Measurements from ENCODE around the gene SGMS2. TPM values are rescaled to one million over a fixed set of nuclear protein-coding genes. Genes with fewer than 3 reads are reported as not detected.

SGMS2 gene
- total RNA-seq, 1 experiment from 2014 or later, result 58.7 TPM

DNA sequence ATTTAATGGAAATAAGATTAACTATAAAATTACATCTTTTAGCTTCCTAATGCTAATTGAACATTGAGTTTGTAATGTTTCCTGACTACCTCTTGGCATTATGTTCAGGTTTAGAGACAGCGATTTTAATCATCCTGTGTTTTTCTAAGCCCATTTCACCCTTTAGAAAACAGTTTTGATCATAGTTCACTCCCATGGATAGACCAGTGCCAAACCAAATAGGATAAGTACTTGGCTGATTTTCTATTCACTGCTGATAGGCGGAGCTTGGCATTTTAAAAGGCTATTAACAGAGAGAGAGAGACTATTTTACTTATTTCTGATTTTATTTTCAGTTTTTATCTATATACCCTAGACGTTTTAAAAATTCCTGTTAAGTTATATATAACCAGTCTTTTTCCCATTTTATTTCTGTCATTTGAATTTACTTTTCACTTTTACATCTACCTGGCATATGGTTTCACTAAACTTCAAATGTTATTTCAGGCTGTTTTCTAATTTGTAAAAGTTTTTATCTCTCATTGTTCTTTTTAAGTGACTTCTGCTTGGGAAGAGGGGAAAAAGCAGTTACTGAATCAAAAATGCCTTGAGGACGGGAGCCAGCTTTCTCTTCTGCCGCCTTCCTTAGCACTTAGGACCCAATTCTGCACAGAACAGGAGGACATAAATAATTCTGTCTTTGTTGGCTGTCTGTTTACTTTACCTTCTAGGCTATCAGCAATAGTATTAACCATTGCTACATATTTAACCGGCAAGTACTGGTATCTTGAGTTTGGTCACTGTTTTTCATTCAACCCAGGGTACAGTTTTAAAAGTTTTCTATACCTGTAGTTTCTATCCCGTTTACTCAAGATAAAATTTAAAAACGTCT, 46.4 kb downstream of the SGMS2 start:
- POLR2A ChIA-PET (ENCODE audit: unreplicated experiment), result interaction anchor here (0.6 kb wide), 1 partner anchor 97 kb away, joined by 4 read pairs; no protein-coding TSS in a partner anchor
- intact Hi-C loops (cut with micrococcal nuclease), result no loop called here
- ATAC-seq, result no peak

DNA sequence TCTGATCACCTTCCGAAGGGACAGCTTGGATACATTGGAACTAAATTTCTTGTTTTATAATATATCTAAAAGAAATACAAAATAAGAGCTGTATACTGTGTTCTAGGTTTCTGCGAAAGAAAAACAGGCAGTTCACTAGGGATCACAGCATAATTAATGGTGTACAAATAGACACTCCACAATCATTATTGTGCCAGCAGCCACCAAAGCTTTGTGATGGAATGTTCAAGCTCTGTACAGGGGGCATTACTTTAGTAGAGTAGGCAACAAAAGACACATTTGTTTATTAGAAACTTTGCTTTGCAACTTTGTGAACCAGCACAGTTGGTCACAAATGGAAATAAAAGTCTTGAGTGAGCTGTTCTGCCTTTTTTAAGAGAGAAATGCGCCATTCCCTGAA, 49.3 kb downstream of the SGMS2 start:
- H3K4me2 ChIP-seq (ENCODE audit: low read length), result no peak overlapping the region
- H3K4me1 ChIP-seq (ENCODE audit: insufficient read depth, low read length), result peaks cover 16% of the 10 kb centered on the region
- H3K27me3 ChIP-seq (ENCODE audit: low read length), result no peaks in the 10 kb centered on the region
- ATAC-seq (no peak), DNase-seq (no peak)
- no peak for TF ChIP-seq EZH2 (IDR thresholded peaks at IDR 0.05; ENCODE audit: low read length, unreplicated experiment)
- TF ChIP-seq, protein P1, sequence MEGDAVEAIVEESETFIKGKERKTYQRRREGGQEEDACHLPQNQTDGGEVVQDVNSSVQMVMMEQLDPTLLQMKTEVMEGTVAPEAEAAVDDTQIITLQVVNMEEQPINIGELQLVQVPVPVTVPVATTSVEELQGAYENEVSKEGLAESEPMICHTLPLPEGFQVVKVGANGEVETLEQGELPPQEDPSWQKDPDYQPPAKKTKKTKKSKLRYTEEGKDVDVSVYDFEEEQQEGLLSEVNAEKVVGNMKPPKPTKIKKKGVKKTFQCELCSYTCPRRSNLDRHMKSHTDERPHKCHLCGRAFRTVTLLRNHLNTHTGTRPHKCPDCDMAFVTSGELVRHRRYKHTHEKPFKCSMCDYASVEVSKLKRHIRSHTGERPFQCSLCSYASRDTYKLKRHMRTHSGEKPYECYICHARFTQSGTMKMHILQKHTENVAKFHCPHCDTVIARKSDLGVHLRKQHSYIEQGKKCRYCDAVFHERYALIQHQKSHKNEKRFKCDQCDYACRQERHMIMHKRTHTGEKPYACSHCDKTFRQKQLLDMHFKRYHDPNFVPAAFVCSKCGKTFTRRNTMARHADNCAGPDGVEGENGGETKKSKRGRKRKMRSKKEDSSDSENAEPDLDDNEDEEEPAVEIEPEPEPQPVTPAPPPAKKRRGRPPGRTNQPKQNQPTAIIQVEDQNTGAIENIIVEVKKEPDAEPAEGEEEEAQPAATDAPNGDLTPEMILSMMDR (conservative IDR thresholded peaks at IDR 0.05; ENCODE audit: low read depth, low read length), result no peak
- no peak for TF ChIP-seq EZH2phosphoT487 (IDR thresholded peaks at IDR 0.05; ENCODE audit: borderline replicate concordance, low read length)
- no peak overlapping the region for H2AFZ ChIP-seq (ENCODE audit: low read length)
- intact Hi-C loops (cut with micrococcal nuclease), result no loop called here
- BruUV-seq (replicated peaks), result no TSS peak
- no peaks in the 10 kb centered on the region; the same call in 1 of the 2 replicates for H3K36me3 ChIP-seq (ENCODE audit: low read depth, low read length)
- H3K9me2 ChIP-seq (replicated peaks; ENCODE audit: low read length), result no peaks in the 10 kb centered on the region
- 0 out of 2 replicates have a peak, but pooled peaks cover 4% of the 10 kb centered on the region for H4K20me1 ChIP-seq (ENCODE audit: low read length)
- no peaks in the 10 kb centered on the region for H3F3A ChIP-seq (ENCODE audit: low read length, unreplicated experiment)
- no peak overlapping the region for H3K9ac ChIP-seq (ENCODE audit: low read length)
- no peak overlapping the region for H3K4me3 ChIP-seq (ENCODE audit: low read length)
- no peaks in the 10 kb centered on the region for H3K9me3 ChIP-seq (ENCODE audit: low read length)
- ChIA-PET CTCF (no interaction called here), POLR2A (ENCODE audit: unreplicated experiment) (no interaction called here)
- H3K27ac ChIP-seq (ENCODE audit: low read length), result no peak overlapping the region
- no peaks in the 10 kb centered on the region for H3K79me2 ChIP-seq (ENCODE audit: low read length)

More for the DNA sequence above, 46.4 kb downstream of the SGMS2 start:
- Histone ChIP-seq H3K4me1 (ENCODE audit: insufficient read depth, low read length) (peaks cover 1% of the 10 kb centered on the region; the same call in 1 of the 2 replicates), H3F3A (ENCODE audit: low read length, unreplicated experiment) (no peaks in the 10 kb centered on the region), H2AFZ (ENCODE audit: low read length) (no peak overlapping the region), H3K27ac (ENCODE audit: low read length) (no peak overlapping the region), H3K4me2 (ENCODE audit: low read length) (no peak overlapping the region), H3K36me3 (ENCODE audit: low read depth, low read length) (no peaks in the 10 kb centered on the region; the same call in 1 of the 2 replicates), H3K27me3 (ENCODE audit: low read length) (no peaks in the 10 kb centered on the region), H3K4me3 (ENCODE audit: low read length) (no peak overlapping the region), H3K9me2 (replicated peaks; ENCODE audit: low read length) (no peaks in the 10 kb centered on the region), H4K20me1 (ENCODE audit: low read length) (0 out of 2 replicates have a peak, but pooled peaks cover 4% of the 10 kb centered on the region), H3K9ac (ENCODE audit: low read length) (no peak overlapping the region), H3K9me3 (ENCODE audit: low read length) (no peaks in the 10 kb centered on the region), H3K79me2 (ENCODE audit: low read length) (no peaks in the 10 kb centered on the region)
- no peak for TF ChIP-seq EZH2phosphoT487 (IDR thresholded peaks at IDR 0.05; ENCODE audit: borderline replicate concordance, low read length)
- TF ChIP-seq, protein P1 (conservative IDR thresholded peaks at IDR 0.05; ENCODE audit: low read depth, low read length), result no peak
- no peak for TF ChIP-seq EZH2 (IDR thresholded peaks at IDR 0.05; ENCODE audit: low read length, unreplicated experiment)
- DNase-seq, result no peak
- CTCF ChIA-PET, result no interaction called here
- BruUV-seq (replicated peaks), result no TSS peak

DNA sequence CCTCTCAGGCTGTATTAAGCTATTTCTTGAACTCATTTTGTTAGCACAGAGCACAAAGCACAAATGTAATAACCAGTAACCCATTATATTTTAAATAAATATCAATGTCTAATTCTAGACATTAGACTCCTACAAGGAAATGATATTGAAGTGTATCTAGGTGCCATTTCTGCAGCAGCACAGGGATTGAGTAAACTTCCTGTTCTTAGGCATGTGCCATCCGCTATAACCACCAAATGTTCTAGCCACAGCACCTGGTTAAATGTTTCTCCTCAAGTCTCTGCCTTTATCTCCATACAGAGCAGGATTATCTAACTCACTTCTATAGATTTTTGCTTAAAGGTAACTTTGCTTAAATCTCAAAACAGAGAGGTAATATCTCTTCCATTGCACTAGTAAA, 51.4 kb downstream of the SGMS2 start:
- Histone ChIP-seq H2AFZ (ENCODE audit: low read length) (no peak overlapping the region), H3K9ac (ENCODE audit: low read length) (no peak overlapping the region), H4K20me1 (ENCODE audit: low read length) (no peaks in the 10 kb centered on the region), H3K27ac (ENCODE audit: low read length) (no peak overlapping the region), H3F3A (ENCODE audit: low read length, unreplicated experiment) (no peaks in the 10 kb centered on the region), H3K27me3 (ENCODE audit: low read length) (no peaks in the 10 kb centered on the region), H3K36me3 (ENCODE audit: low read depth, low read length) (no peaks in the 10 kb centered on the region; the same call in 1 of the 2 replicates), H3K4me2 (ENCODE audit: low read length) (no peak overlapping the region), H3K79me2 (ENCODE audit: low read length) (no peaks in the 10 kb centered on the region), H3K9me2 (replicated peaks; ENCODE audit: low read length) (no peaks in the 10 kb centered on the region), H3K4me3 (ENCODE audit: low read length) (no peak overlapping the region), H3K4me1 (ENCODE audit: insufficient read depth, low read length) (peaks cover 16% of the 10 kb centered on the region), H3K9me3 (ENCODE audit: low read length) (no peaks in the 10 kb centered on the region)
- ChIA-PET CTCF (no interaction called here), POLR2A (ENCODE audit: unreplicated experiment) (no interaction called here)
- DNase-seq, result no peak
- ATAC-seq, result no peak
- BruUV-seq (replicated peaks), result no TSS peak
- TF ChIP-seq, protein P1 (conservative IDR thresholded peaks at IDR 0.05; ENCODE audit: low read depth, low read length), result no peak
- TF ChIP-seq EZH2phosphoT487 (IDR thresholded peaks at IDR 0.05; ENCODE audit: borderline replicate concordance, low read length), result no peak
- TF ChIP-seq EZH2 (IDR thresholded peaks at IDR 0.05; ENCODE audit: low read length, unreplicated experiment), result no peak
- intact Hi-C loops (cut with micrococcal nuclease), result no loop called here

Data from PC-3 (cell line).